Mesothelial cell of epicardium (in vitro differentiated cells): ENCODE results near the gene TREM1. TPM values are rescaled to one million over a fixed set of nuclear protein-coding genes. Genes with fewer than 3 reads are reported as not detected.

Experiments
- DNase-seq, 2 experiments: peaks; one replicate each; pipeline ENCODE4 v3.0.0; 2021; ENCODE audit warnings: low spot score in 2 of 2; ENCODE audit not compliant: unreplicated experiment in 2 of 2
- H3K27ac Mint-ChIP-seq: 2 replicates; pipeline ENCODE4 v1.8.0; 2021; ENCODE audit warnings: mixed read lengths
- H3K27me3 Mint-ChIP-seq: 2 replicates; pipeline ENCODE4 v1.8.0; 2021; ENCODE audit warnings: low read depth, mixed read lengths
- H3K36me3 Mint-ChIP-seq: 2 replicates; pipeline ENCODE4 v1.8.0; 2021; ENCODE audit warnings: mixed read lengths
- H3K4me1 Mint-ChIP-seq: 2 replicates; pipeline ENCODE4 v1.8.0; 2021; ENCODE audit warnings: mixed read lengths
- H3K4me3 Mint-ChIP-seq: 2 replicates; pipeline ENCODE4 v1.8.0; 2021; ENCODE audit warnings: mild to moderate bottlenecking, moderate library complexity, mixed read lengths
- H3K9me3 Mint-ChIP-seq: 2 replicates; pipeline ENCODE4 v1.8.0; 2021; ENCODE audit warnings: mixed read lengths
- total RNA-seq: library from RNA; stranded (reverse); gene quantifications from 3 replicates; pipeline ENCODE4 v1.2.1, GENCODE V29; 2021
- TF ChIP-seq, protein P1 (sequence below): fragments of 200-600 bp; sonication (generic); IDR thresholded peaks from one replicate; pipeline ENCODE4 v1.5.0; 2021; ENCODE audit warnings: antibody characterized with exemption; ENCODE audit not compliant: unreplicated experiment

The TREM1 gene
- total RNA-seq, 1 donor from 2014 or later: not detected

DNA sequence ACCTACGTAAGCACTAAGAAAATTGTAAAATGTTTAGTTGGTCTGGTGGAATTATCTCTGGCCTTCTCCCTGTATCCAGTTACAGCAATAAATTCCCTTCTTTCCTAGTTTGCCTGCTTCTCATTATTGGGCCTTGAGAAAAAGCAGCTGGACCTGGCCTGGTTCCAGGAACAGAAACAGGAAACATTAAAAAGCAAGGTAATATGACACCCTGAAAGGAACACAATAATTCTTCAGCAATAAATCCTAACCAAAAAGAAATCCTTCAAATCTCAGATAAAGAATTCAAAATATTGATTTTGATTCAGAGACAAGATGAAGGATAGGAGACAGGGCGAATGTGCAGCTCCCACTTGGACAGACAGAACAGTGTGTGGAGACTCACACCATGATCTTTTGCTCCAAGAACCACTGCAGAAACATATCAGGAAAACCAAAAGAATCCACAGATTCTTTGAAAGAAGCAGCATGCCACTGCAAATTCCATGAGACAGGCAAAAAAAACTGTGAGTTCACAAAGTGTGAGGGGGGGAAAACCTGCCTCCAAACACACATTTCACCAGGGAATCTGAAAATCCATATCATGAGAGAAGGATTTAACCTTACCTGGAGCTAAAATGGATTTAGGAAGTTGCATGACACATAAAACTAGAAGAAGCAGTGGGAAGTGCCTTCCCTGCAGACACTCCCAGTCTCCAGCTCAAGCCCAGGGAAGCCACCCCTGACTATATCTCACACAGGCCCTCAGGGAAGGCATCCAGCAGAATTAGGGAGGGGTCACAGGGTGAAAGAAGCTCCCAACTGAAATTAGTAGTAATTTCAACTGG is 28.9 kb downstream of the TREM1 start:
- H3K36me3 Mint-ChIP-seq: peaks cover 2% of the 10 kb centered on the region
- TF ChIP-seq, protein P1, sequence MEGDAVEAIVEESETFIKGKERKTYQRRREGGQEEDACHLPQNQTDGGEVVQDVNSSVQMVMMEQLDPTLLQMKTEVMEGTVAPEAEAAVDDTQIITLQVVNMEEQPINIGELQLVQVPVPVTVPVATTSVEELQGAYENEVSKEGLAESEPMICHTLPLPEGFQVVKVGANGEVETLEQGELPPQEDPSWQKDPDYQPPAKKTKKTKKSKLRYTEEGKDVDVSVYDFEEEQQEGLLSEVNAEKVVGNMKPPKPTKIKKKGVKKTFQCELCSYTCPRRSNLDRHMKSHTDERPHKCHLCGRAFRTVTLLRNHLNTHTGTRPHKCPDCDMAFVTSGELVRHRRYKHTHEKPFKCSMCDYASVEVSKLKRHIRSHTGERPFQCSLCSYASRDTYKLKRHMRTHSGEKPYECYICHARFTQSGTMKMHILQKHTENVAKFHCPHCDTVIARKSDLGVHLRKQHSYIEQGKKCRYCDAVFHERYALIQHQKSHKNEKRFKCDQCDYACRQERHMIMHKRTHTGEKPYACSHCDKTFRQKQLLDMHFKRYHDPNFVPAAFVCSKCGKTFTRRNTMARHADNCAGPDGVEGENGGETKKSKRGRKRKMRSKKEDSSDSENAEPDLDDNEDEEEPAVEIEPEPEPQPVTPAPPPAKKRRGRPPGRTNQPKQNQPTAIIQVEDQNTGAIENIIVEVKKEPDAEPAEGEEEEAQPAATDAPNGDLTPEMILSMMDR: no peak
- peak overlapping the region; percentile 8 for H3K4me3 Mint-ChIP-seq
- H3K27ac Mint-ChIP-seq: peak overlapping the region; percentile 92
- DNase-seq: peak; percentile 48 to 71
- peaks cover 44% of the 10 kb centered on the region for H3K4me1 Mint-ChIP-seq
- peaks cover 10% of the 10 kb centered on the region for H3K27me3 Mint-ChIP-seq
- peaks cover 22% of the 10 kb centered on the region for H3K9me3 Mint-ChIP-seq

DNA sequence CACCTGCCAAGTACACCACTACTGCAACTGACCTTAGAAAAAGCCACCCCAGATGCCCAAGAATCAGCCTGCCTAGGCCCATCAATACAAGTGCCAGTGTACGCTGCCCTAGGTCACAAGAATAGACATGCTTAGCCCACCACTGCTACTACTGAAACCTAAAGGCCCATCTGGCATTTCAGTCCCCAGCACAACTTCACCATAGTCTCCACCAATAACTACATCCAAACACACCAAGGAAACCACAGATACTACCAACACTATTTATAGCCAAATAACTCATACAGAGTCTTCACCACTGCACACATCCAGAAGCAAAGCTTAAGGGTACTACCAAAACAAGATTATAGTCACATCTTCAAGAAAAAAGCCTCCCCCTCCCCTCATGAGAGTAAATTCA is 30.1 kb downstream of the TREM1 start:
- no peaks in the 10 kb centered on the region for H3K36me3 Mint-ChIP-seq
- H3K27me3 Mint-ChIP-seq: peaks cover 20% of the 10 kb centered on the region
- H3K4me3 Mint-ChIP-seq: no peak overlapping the region
- H3K9me3 Mint-ChIP-seq: peaks cover 11% of the 10 kb centered on the region
- H3K27ac Mint-ChIP-seq: peak overlapping the region; percentile 92
- TF ChIP-seq, protein P1: no peak
- peaks cover 44% of the 10 kb centered on the region for H3K4me1 Mint-ChIP-seq
- no peak for DNase-seq

DNA sequence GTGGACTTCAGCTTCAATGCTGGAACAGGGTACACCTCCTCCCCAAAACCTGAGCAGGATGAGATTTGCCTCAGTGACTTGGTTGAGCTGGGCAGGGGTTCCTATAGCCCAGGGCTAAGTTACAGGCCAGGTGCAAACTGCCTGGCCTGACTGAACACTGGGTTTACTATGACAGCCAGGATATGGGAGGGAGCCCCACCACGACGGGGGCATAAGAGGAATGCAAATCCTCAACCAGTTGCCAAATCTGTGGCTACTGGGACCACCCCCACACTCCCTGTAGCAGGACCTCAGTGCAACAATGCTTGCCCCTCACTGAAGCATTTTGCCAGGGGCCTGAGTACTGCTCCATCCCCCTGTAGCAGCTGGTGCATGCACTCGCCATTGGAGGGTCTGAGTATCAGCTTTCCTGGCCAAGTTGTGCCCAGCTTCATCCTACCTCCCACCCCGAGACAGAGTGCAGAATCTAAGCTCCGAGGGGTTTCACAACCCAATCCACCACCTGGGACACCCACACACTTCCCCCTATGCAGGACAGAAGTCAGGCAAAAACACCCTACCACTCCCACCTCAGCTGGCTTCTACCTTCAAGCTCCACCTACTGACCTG is 30.7 kb downstream of the TREM1 start:
- Mint-ChIP-seq H3K36me3 (no peaks in the 10 kb centered on the region), H3K9me3 (peaks cover 7% of the 10 kb centered on the region), H3K4me1 (peaks cover 44% of the 10 kb centered on the region), H3K27ac (peak overlapping the region; percentile 92), H3K4me3 (no peak overlapping the region), H3K27me3 (peaks cover 25% of the 10 kb centered on the region)
- TF ChIP-seq, protein P1: no peak
- no peak for DNase-seq

DNA sequence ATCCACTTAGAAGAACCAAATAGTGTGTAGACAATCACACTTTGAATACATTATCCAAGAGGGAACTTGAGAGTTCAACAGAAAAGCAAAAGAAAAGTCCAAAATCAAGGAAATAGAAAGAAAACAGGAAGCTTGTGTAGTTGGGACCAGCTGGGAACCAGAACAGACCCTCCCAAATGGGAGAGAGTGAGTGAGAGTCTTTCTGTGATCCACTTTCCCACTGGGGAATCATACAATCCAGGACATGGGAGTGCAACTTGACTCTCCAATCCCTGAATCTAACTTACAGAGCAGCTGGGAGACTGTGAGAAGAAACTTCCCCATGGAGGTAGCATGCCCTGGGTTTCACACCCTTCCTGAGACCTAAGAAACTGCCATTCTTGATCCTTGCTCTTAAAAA is 31.4 kb downstream of the TREM1 start:
- DNase-seq: no peak
- Mint-ChIP-seq H3K9me3 (peaks cover 7% of the 10 kb centered on the region), H3K4me3 (no peak overlapping the region), H3K27ac (no peak overlapping the region), H3K27me3 (peaks cover 28% of the 10 kb centered on the region), H3K4me1 (peaks cover 44% of the 10 kb centered on the region), H3K36me3 (no peaks in the 10 kb centered on the region)
- TF ChIP-seq, protein P1: no peak

DNA sequence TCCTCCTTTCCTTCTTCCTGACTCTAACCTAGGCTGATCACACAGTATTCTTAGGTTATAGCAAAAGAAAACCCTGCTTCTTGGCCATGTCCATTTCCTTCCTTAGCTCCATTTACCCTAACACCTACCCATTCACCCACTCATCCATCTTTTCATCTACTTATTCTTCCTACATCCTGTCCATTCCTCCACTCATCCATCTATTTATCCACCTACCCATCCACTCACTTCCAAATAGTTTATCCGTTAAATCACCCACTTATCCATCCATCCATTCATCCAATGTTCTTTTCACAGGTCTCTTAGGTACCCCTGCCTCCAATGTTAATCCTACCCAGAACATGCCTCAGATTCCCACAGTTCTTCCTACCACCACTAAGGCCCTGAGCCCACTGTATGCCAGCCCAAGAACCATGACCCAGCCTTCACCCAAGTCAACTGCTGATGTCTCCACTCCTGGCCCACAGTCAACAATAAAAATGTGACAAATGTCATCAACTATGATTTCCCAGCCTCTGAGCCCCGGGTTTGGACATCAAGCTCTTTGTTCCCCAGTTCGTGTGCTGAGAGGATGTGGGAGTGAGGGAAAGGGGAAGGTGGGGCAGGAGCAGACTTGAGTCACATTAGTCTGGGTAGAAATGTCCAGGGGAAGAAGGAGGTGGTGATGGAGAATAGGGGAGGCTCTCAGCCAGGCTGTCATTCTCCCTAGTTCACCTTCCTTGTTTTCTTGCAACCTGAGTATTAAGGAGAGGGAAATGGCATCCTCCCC is 33.9 kb downstream of the TREM1 start:
- Mint-ChIP-seq H3K4me3 (no peak overlapping the region), H3K36me3 (no peaks in the 10 kb centered on the region), H3K27me3 (peaks cover 41% of the 10 kb centered on the region), H3K4me1 (peaks cover 29% of the 10 kb centered on the region), H3K9me3 (no peaks in the 10 kb centered on the region), H3K27ac (no peak overlapping the region)
- TF ChIP-seq, protein P1: no peak
- DNase-seq: no peak
